ENCODE data around the gene KIF2C. TPM values are rescaled to one million over a fixed set of nuclear protein-coding genes. Genes with fewer than 3 reads are reported as not detected.
A peak's percentile ranks its signal among the peaks of the same experiment; 100 is the strongest.

The KIF2C gene
- total and polyA plus RNA-seq, 10 donors: 1.4 to 7.6 (median 4.5) TPM

DNA sequence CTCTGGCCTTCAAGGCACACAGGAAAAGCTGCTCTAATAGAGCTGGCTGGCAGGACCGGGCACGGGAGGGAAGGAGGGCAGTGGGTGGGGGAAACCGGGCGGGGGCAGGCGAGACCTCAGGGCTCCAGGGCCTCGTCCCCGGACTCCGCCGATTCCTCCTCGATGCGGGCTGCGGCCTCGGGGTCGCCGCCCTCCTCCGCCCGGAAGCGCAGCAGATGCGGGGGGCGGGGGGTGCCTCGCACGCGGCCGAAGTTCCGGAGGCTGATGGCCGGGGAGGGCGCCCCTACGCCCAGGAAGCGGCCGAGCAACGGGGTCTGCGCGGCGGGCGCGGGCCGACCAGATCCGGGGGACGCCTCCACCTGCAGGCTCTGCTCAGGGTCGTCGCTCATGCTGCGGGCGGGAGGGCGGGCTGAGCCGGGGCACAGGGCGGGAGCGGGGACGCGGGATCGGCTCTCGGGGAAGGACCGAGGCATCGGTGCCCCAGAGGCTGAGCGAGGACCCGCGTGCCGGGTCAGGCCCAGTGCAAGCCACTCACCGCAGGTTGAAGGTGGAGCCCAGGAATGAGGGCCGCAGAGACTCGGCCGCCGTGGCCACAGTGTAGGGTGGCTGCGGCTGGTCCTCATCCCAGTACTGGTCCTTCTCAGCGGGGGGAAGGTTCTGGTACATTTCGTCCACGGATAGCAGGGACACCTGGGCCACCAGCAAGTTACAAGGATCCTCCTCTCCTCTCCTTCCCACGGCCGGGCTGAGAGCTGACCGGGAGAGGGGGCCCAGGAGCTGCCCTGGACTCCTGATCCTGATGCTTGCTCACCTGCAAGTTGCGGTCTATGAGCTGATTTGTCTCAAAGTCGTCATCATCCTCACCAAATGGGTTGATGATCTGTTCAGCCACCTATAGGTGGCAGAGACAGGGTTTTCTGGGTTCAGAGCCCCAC lies 44.7 kb downstream of the KIF2C start:
- H3K9me3 ChIP-seq: no peaks in the 10 kb centered on the region
- DNase-seq: peak; percentile 88
- H3K36me3 ChIP-seq: peaks cover 0 to 30% (median 25%) of the 10 kb centered on the region in 6 donors
- H3K4me1 ChIP-seq: peaks cover 12 to 46% (median 40%) of the 10 kb centered on the region in 6 donors
- intact Hi-C loops (cut with DNase I; ENCODE audit: low total_unique reads): loop anchor here (5.0 to 10.0 kb wide), 2 partner anchors 38 to 50 kb away; partner anchors contain the start of genes KIF2C and RNU5D-1
- peak overlapping the region; percentile 33 to 71 (median 43) for H3K4me3 ChIP-seq
- H3K27me3 ChIP-seq (replicated peaks in 1 of 7): no peaks in the 10 kb centered on the region
- TF ChIP-seq POLR2AphosphoS5 (IDR thresholded peaks at IDR 0.05) (peak; percentile 73 to 87 (median 76)), POLR2A (IDR thresholded peaks at IDR 0.05) (no peak)
- TF ChIP-seq, protein P1, sequence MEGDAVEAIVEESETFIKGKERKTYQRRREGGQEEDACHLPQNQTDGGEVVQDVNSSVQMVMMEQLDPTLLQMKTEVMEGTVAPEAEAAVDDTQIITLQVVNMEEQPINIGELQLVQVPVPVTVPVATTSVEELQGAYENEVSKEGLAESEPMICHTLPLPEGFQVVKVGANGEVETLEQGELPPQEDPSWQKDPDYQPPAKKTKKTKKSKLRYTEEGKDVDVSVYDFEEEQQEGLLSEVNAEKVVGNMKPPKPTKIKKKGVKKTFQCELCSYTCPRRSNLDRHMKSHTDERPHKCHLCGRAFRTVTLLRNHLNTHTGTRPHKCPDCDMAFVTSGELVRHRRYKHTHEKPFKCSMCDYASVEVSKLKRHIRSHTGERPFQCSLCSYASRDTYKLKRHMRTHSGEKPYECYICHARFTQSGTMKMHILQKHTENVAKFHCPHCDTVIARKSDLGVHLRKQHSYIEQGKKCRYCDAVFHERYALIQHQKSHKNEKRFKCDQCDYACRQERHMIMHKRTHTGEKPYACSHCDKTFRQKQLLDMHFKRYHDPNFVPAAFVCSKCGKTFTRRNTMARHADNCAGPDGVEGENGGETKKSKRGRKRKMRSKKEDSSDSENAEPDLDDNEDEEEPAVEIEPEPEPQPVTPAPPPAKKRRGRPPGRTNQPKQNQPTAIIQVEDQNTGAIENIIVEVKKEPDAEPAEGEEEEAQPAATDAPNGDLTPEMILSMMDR (IDR thresholded peaks at IDR 0.05 in 8 of 11, conservative IDR thresholded peaks at IDR 0.05 in 3 of 11): peak in 2 of 11 experiments; percentile 5 to 16
- H3K27ac ChIP-seq: peak overlapping the region; percentile 8 to 82 (median 64)
- WGBS, 5 donors: 10 to 31% (median 13%) methylated on average over 19 to 71 of the region's 71 CpGs

DNA sequence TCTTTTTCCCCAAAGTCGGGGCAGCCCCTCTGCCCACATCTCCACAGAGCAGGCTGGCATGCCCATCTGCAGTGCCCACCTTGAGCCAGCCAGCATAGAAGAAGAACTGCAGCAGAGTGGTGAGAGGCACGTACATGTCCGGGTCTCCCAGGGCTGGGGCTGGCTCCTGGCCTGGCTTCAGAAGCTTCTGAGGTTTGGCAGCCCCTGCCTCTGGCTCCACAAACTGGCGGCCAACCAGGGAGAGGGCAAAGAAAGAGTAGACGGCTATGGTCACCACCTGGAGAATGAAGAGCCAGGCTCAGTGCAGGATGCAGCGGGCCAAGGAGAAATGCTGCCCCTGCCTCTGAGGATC lies 45.4 kb downstream of the KIF2C start:
- peak; percentile 74 for DNase-seq
- WGBS, 5 donors: 81 to 97% (median 86%) methylated on average over 6 of the region's 6 CpGs
- Histone ChIP-seq H3K4me3 (peak overlapping the region in 3 of 8 donors; percentile 43 to 71 (median 45)), H3K36me3 (peaks cover 0 to 24% (median 19%) of the 10 kb centered on the region in 6 donors), H3K9me3 (no peaks in the 10 kb centered on the region), H3K4me1 (peaks cover 12 to 44% (median 40%) of the 10 kb centered on the region in 6 donors), H3K27me3 (replicated peaks in 1 of 7) (no peaks in the 10 kb centered on the region), H3K27ac (peak overlapping the region in 4 of 8 donors; percentile 64 to 82 (median 74))
- intact Hi-C loops (cut with DNase I; ENCODE audit: low total_unique reads): loop anchor here (5.0 to 10.0 kb wide), 2 partner anchors 37 to 50 kb away; partner anchors contain the start of genes KIF2C and RNU5D-1
- TF ChIP-seq, protein P1 (IDR thresholded peaks at IDR 0.05 in 8 of 11, conservative IDR thresholded peaks at IDR 0.05 in 3 of 11): no peak
- no peak for TF ChIP-seq POLR2AphosphoS5 (IDR thresholded peaks at IDR 0.05)
- TF ChIP-seq POLR2A (IDR thresholded peaks at IDR 0.05): no peak

DNA sequence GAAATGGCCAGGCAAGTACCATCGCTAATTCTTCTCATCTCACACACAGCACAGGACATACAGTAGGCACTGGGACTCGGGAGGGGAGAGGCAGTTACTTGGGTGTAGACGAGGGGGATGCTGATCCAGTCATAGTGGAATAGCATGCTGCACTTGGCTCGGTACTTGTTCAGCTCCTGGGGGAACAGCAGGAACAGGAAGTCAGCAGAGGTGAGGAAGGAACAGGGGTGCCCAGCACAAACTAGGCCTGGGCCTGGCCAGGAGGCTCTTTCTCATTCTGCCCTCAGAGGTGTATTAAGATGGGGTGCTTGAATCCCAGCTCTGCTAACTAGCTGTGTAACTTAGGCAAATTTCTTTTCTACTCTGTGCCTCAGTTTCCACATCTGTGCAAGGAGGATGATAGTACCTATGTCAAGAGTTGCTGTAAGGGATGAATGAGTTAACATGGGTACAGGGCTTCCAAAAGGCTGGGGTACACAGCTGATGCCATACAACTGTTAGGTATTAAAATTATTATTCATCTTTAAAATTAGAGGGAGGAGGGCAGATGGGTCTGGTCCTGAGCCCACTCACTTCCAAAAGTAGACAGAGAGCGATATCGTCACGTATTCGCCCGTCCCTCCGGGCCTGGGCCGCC lies 46.0 kb downstream of the KIF2C start:
- H3K4me3 ChIP-seq: peak overlapping the region in 6 of 8 donors; percentile 40 to 70 (median 49)
- WGBS, 5 donors: 30 to 43% (median 33%) methylated on average over 10 to 11 of the region's 11 CpGs
- H3K9me3 ChIP-seq: no peaks in the 10 kb centered on the region
- peak overlapping the region in 7 of 8 donors; percentile 55 to 82 (median 73) for H3K27ac ChIP-seq
- peak; percentile 69 for DNase-seq
- H3K36me3 ChIP-seq: peaks cover 0 to 18% (median 13%) of the 10 kb centered on the region in 6 donors
- no peaks in the 10 kb centered on the region for H3K27me3 ChIP-seq (replicated peaks in 1 of 7)
- TF ChIP-seq, protein P1 (IDR thresholded peaks at IDR 0.05 in 8 of 11, conservative IDR thresholded peaks at IDR 0.05 in 3 of 11): no peak
- TF ChIP-seq POLR2AphosphoS5 (IDR thresholded peaks at IDR 0.05) (no peak), POLR2A (IDR thresholded peaks at IDR 0.05) (no peak)
- H3K4me1 ChIP-seq: peaks cover 12 to 44% (median 40%) of the 10 kb centered on the region in 6 donors
- intact Hi-C loops (cut with DNase I; ENCODE audit: low total_unique reads): loop anchor here (5.0 to 10.0 kb wide), 2 partner anchors 37 to 51 kb away; partner anchors contain the start of genes KIF2C and RNU5D-1

Measured in spleen (tissue), 11 donors.